ENCODE measurements around the gene CARD14.

Gene CARD14

DNA sequence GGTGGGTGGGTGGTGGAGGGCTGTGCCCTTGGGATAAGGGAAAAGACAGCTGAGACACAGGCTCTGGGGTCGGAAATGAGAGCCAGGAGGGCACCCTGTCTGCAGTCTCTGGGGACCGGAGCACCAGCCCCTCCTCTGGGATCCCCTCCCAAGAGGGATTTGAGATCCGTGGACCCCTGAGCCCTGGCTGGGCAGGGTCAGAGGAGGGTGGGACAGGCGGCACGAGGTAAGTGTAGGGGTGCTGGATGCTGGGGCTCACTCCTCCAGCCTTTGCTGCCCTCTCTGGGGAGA lies 49.9 kb downstream of the CARD14 start:
- Histone ChIP-seq H3K4me3 (ENCODE audit: low read length, poor library complexity, severe bottlenecking) (no peak overlapping the region), H3K4me1 (ENCODE audit: insufficient read depth, low read length, poor library complexity, severe bottlenecking) (peaks cover 7% of the 10 kb centered on the region)

DNA sequence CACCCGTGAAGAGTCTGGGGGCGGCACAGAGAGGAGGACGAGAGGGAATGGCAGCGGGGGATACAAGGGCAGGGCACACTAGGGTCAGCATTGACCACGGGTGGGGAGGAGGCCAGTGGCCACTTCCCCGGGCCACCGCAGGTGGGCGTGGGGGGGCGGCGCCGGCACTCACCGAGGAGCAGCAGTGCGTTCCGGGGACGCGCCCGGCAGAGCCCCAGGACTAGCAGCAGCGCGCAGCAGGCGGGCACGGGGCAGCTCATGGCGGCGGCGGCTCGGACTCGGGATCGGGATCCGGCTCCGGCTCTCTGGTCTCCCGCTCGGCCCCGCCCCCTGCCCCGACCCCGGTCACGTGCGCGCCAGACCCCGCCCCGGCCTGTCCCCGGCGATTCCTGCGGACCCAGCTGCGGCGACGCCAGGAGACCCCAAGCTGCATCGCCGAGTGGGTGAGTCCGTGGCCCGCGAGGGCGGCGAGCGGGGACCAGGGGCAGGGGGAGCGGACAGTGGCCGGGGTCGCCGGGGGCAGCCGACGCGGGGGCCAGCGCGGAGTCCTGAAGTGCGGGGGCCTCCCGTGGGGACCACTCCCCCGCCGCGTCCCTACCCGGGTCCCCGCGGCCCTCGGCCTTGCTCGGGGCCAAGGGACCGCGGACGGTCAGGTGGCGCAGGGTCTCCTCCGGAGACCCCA lies 50.4 kb downstream of the CARD14 start, which contains the start of the genes SGSH and SLC26A11:
SGSH (minus strand) TSS at position 280 of the 682 bp plus-strand sequence; CDS start at position 260, 20 bp downstream.
SLC26A11 (plus strand) TSS at position 374 of the 682 bp plus-strand sequence. CDS start 1,134 bp downstream, outside the sequence.
- no peaks in the 10 kb centered on the region for H3K9me2 ChIP-seq (replicated peaks; ENCODE audit: low read depth, low read length)
- H3K9ac ChIP-seq (ENCODE audit: low read depth, low read length, poor library complexity, severe bottlenecking), result no peak within 1 kb of the TSS
- peaks cover 7% of the 10 kb centered on the region for H3K4me1 ChIP-seq (ENCODE audit: insufficient read depth, low read length, poor library complexity, severe bottlenecking)
- no peaks in the 10 kb centered on the region for H3F3A ChIP-seq (ENCODE audit: low read depth)
- no peaks in the 10 kb centered on the region for H3K79me2 ChIP-seq (ENCODE audit: insufficient read depth, low read length)
- no peaks in the 10 kb centered on the region for H4K20me1 ChIP-seq (ENCODE audit: insufficient read depth, low read length, poor library complexity, severe bottlenecking)
- H3K4me2 ChIP-seq (ENCODE audit: low read depth, low read length, poor library complexity, severe bottlenecking), result peak within 1 kb of the TSS; percentile 40
- H3K36me3 ChIP-seq (ENCODE audit: insufficient read depth, low read length), result no peaks in the 10 kb centered on the region
- no peaks in the 10 kb centered on the region for H3K9me3 ChIP-seq (ENCODE audit: insufficient read depth, low read depth, low read length)
- no peak within 1 kb of the TSS for H2AFZ ChIP-seq (ENCODE audit: low read length)
- no peak within 1 kb of the TSS for H3K4me3 ChIP-seq (ENCODE audit: low read length, poor library complexity, severe bottlenecking)
- H3K27me3 ChIP-seq (ENCODE audit: insufficient read depth, low read length, poor library complexity, severe bottlenecking), result peaks cover 16% of the 10 kb centered on the region
- TF ChIP-seq EZH2phosphoT487 (IDR thresholded peaks at IDR 0.05; ENCODE audit: borderline replicate concordance), result no peak
- TF ChIP-seq, protein P1, sequence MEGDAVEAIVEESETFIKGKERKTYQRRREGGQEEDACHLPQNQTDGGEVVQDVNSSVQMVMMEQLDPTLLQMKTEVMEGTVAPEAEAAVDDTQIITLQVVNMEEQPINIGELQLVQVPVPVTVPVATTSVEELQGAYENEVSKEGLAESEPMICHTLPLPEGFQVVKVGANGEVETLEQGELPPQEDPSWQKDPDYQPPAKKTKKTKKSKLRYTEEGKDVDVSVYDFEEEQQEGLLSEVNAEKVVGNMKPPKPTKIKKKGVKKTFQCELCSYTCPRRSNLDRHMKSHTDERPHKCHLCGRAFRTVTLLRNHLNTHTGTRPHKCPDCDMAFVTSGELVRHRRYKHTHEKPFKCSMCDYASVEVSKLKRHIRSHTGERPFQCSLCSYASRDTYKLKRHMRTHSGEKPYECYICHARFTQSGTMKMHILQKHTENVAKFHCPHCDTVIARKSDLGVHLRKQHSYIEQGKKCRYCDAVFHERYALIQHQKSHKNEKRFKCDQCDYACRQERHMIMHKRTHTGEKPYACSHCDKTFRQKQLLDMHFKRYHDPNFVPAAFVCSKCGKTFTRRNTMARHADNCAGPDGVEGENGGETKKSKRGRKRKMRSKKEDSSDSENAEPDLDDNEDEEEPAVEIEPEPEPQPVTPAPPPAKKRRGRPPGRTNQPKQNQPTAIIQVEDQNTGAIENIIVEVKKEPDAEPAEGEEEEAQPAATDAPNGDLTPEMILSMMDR (conservative IDR thresholded peaks at IDR 0.05; ENCODE audit: low read length), result no peak

More for the DNA sequence above, 49.9 kb downstream of the CARD14 start:
- Histone ChIP-seq H3K36me3 (ENCODE audit: insufficient read depth, low read length) (no peaks in the 10 kb centered on the region), H2AFZ (ENCODE audit: low read length) (no peak overlapping the region), H3K79me2 (ENCODE audit: insufficient read depth, low read length) (no peaks in the 10 kb centered on the region), H3K9me2 (replicated peaks; ENCODE audit: low read depth, low read length) (no peaks in the 10 kb centered on the region), H3K9me3 (ENCODE audit: insufficient read depth, low read depth, low read length) (no peaks in the 10 kb centered on the region), H3F3A (ENCODE audit: low read depth) (no peaks in the 10 kb centered on the region), H3K9ac (ENCODE audit: low read depth, low read length, poor library complexity, severe bottlenecking) (no peak overlapping the region), H4K20me1 (ENCODE audit: insufficient read depth, low read length, poor library complexity, severe bottlenecking) (no peaks in the 10 kb centered on the region), H3K27me3 (ENCODE audit: insufficient read depth, low read length, poor library complexity, severe bottlenecking) (peaks cover 16% of the 10 kb centered on the region), H3K4me2 (ENCODE audit: low read depth, low read length, poor library complexity, severe bottlenecking) (peak overlapping the region; percentile 40)
- TF ChIP-seq, protein P1 (conservative IDR thresholded peaks at IDR 0.05; ENCODE audit: low read length), result no peak
- TF ChIP-seq EZH2phosphoT487 (IDR thresholded peaks at IDR 0.05; ENCODE audit: borderline replicate concordance), result no peak

DNA sequence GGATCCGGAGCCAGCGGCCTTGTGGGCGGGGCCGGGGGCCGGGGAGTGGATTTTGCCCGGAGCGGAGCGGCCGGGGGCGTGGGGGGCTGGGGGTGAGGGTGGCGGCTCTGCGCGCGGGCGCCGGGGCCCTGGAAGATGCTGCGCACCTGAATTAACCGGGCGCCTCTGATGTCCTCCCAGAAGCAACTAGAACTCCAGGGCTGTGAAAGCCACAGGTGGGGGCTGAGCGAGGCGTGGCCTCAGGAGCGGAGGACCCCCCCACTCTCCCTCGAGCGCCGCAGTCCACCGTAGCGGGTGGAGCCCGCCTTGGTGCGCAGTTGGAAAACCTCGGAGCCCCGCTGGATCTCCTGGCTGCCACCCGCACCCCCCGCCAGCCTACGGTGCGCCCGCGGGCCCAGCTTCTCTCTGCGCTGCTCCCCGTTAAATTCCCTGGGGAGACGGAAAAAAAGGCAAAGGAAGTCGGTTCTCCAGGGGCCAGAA lies 50.9 kb downstream of the CARD14 start:
- no peak overlapping the region for H2AFZ ChIP-seq (ENCODE audit: low read length)
- H3K79me2 ChIP-seq (ENCODE audit: insufficient read depth, low read length), result no peaks in the 10 kb centered on the region
- TF ChIP-seq, protein P1 (conservative IDR thresholded peaks at IDR 0.05; ENCODE audit: low read length), result no peak
- no peak for TF ChIP-seq EZH2phosphoT487 (IDR thresholded peaks at IDR 0.05; ENCODE audit: borderline replicate concordance)
- no peak overlapping the region for H3K4me3 ChIP-seq (ENCODE audit: low read length, poor library complexity, severe bottlenecking)
- no peak overlapping the region for H3K4me2 ChIP-seq (ENCODE audit: low read depth, low read length, poor library complexity, severe bottlenecking)
- H3K9me3 ChIP-seq (ENCODE audit: insufficient read depth, low read depth, low read length), result no peaks in the 10 kb centered on the region
- no peaks in the 10 kb centered on the region for H4K20me1 ChIP-seq (ENCODE audit: insufficient read depth, low read length, poor library complexity, severe bottlenecking)
- peaks cover 7% of the 10 kb centered on the region for H3K4me1 ChIP-seq (ENCODE audit: insufficient read depth, low read length, poor library complexity, severe bottlenecking)
- H3K9ac ChIP-seq (ENCODE audit: low read depth, low read length, poor library complexity, severe bottlenecking), result no peak overlapping the region
- no peaks in the 10 kb centered on the region for H3K36me3 ChIP-seq (ENCODE audit: insufficient read depth, low read length)
- H3K27me3 ChIP-seq (ENCODE audit: insufficient read depth, low read length, poor library complexity, severe bottlenecking), result peaks cover 16% of the 10 kb centered on the region
- H3K9me2 ChIP-seq (replicated peaks; ENCODE audit: low read depth, low read length), result no peaks in the 10 kb centered on the region
- no peaks in the 10 kb centered on the region for H3F3A ChIP-seq (ENCODE audit: low read depth)
